VCaP (cell line): Measurements from ENCODE around the gene ERBIN.

Experiments used
- H3K27ac ChIP-seq: fragments of 450-650 bp; 2 replicates; pipeline ENCODE4 v1.5.1; 2017
- TF ChIP-seq, protein P1 (sequence below): fragments of 450-650 bp; conservative IDR thresholded peaks from 2 replicates; pipeline ENCODE4 v1.5.1; 2017; ENCODE audit warnings: mild to moderate bottlenecking, moderate library complexity

ERBIN gene

DNA sequence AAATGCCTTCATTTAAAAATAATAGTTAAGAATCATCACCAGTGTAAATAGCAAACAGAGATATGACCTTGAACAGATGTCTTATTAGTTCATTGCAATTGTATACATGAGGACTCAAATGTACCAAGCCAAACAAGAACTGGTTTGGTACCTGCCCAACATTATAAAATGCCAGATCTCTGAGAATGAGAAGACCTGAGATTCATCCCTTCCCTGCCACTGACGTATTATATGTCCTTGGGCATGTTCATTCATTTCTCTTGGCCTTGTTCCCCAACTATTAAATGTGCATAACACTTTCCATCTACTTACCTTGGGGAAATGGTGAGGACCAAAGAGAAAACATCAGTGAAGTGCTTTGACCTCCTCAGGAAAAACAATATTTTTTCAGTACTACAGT is 33.6 kb upstream of the ERBIN start:
- H3K27ac ChIP-seq: no peak overlapping the region
- TF ChIP-seq, protein P1, sequence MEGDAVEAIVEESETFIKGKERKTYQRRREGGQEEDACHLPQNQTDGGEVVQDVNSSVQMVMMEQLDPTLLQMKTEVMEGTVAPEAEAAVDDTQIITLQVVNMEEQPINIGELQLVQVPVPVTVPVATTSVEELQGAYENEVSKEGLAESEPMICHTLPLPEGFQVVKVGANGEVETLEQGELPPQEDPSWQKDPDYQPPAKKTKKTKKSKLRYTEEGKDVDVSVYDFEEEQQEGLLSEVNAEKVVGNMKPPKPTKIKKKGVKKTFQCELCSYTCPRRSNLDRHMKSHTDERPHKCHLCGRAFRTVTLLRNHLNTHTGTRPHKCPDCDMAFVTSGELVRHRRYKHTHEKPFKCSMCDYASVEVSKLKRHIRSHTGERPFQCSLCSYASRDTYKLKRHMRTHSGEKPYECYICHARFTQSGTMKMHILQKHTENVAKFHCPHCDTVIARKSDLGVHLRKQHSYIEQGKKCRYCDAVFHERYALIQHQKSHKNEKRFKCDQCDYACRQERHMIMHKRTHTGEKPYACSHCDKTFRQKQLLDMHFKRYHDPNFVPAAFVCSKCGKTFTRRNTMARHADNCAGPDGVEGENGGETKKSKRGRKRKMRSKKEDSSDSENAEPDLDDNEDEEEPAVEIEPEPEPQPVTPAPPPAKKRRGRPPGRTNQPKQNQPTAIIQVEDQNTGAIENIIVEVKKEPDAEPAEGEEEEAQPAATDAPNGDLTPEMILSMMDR: no peak

- H3K27ac ChIP-seq: no peak overlapping the region
Measured at GRCh38 chr5:65893749-65894430, 32.5 kb upstream of the ERBIN start.

GRCh38 chr5:65895891-65896290 is 30.5 kb upstream of the ERBIN start:
- H3K27ac ChIP-seq: no peak overlapping the region
- TF ChIP-seq, protein P1: no peak

More at GRCh38 chr5:65893749-65894430, 32.5 kb upstream of the ERBIN start:
- TF ChIP-seq, protein P1: no peak

DNA sequence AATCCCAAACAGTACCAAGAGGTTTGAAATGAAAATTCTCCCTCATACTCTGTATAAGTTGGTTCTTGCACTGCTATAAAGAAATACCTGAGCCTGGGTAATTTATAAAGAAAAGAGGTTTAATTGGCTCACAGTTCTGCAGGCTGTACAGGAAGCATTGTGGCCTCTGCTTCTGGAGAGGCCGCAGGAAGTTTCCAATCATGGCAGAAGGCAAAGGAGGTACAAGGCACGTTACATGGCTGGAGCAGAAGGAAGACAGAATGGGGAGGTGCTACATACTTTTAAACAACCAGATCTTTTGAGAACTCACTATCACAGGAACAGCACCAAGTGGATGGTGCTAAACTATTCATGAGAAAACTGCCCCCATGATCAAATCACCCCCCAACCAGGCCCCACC is 25.6 kb upstream of the ERBIN start:
- TF ChIP-seq, protein P1: no peak
- no peak overlapping the region for H3K27ac ChIP-seq

DNA sequence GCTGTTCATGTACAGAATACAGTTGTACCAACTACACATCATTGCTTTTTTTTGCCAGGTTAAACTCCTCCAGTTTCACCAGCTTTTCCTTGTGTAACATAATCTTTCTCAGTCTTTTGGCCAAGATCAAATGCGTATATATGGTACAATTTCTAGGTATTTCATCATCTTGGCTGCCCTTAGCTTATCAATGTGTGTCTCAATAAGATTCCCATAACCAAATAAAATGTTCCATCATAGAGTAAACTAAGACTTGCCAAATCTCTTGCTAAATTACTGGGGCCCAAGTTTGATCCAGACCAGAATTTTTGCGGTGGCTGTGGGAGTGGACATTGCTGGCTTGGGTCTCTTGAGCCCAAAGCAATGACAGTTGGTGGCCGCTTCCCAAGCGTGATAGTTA is 24.3 kb upstream of the ERBIN start:
- no peak overlapping the region for H3K27ac ChIP-seq
- TF ChIP-seq, protein P1: no peak

- TF ChIP-seq, protein P1: no peak
- H3K27ac ChIP-seq: peak overlapping the region; percentile 54
Measured at GRCh38 chr5:65903581-65903980, 22.8 kb upstream of the ERBIN start.

DNA sequence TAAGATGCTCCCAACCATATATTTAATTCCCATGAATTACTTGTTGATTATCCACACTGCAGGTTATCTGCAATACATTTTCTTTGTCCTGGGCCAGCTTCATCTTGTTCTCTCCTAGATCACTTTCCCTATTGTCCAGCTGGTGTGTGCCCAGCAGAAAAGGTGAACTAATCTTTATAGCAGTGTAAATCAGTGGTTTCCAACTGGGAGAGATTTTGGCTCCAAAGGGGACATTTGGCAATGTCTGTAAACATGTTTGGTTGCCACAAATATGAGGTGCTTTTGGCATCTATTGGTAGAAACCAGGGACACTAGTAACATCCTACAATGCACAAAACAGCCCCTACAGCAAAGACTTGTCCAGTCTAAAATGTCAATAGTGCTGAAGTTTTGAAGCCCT is 20.1 kb upstream of the ERBIN start:
- H3K27ac ChIP-seq: no peak overlapping the region
- TF ChIP-seq, protein P1: no peak
